HG02884 (cell line): ENCODE results near the gene SERINC5.

Experiments
- ATAC-seq: cut with Tn5 transposase; IDR thresholded peaks from one replicate; pipeline ENCODE4 v1.9.1; 2021; ENCODE audit warnings: mild to moderate bottlenecking, moderate library complexity; ENCODE audit not compliant: unreplicated experiment

Gene SERINC5

GRCh38 chr5:80255431-80255810 is 427 bp downstream of the SERINC5 start:
- peak; percentile 30 for ATAC-seq

GRCh38 chr5:80254767-80255430 is 949 bp downstream of the SERINC5 start:
- ATAC-seq = no peak

- ATAC-seq = no peak
Measured at GRCh38 chr5:80251636-80252035, 4.2 kb downstream of the SERINC5 start.

- no peak for ATAC-seq
Measured at GRCh38 chr5:80250801-80251200, 5.0 kb downstream of the SERINC5 start.

- ATAC-seq = no peak
Measured at GRCh38 chr5:80249901-80250300, 5.9 kb downstream of the SERINC5 start.

- no peak for ATAC-seq
Measured at GRCh38 chr5:80248378-80248777, 7.5 kb downstream of the SERINC5 start.

- peak; percentile 94 for ATAC-seq
Measured at GRCh38 chr5:80246995-80247729, 8.7 kb downstream of the SERINC5 start.

- ATAC-seq = no peak
Measured at GRCh38 chr5:80246001-80246758, 9.7 kb downstream of the SERINC5 start.

GRCh38 chr5:80243567-80243966 is 12.3 kb downstream of the SERINC5 start:
- ATAC-seq = no peak

- no peak for ATAC-seq
Measured at GRCh38 chr5:80242849-80243248, 13.0 kb downstream of the SERINC5 start.

- ATAC-seq = no peak
Measured at GRCh38 chr5:80240368-80240986, 15.4 kb downstream of the SERINC5 start.

GRCh38 chr5:80239680-80240367 is 16.0 kb downstream of the SERINC5 start:
- no peak for ATAC-seq

- no peak for ATAC-seq
Measured at GRCh38 chr5:80238778-80239679, 16.8 kb downstream of the SERINC5 start.

- no peak for ATAC-seq
Measured at GRCh38 chr5:80238097-80238496, 17.8 kb downstream of the SERINC5 start.

GRCh38 chr5:80237243-80237642 is 18.6 kb downstream of the SERINC5 start:
- no peak for ATAC-seq

- ATAC-seq = no peak
Measured at GRCh38 chr5:80234116-80234948, 21.5 kb downstream of the SERINC5 start.

GRCh38 chr5:80231693-80232092 is 24.2 kb downstream of the SERINC5 start:
- no peak for ATAC-seq

- ATAC-seq = no peak
Measured at GRCh38 chr5:80231243-80231642, 24.6 kb downstream of the SERINC5 start.
